Esophagus mucosa (tissue), 1 donor: ENCODE measurements around the gene OSGEP. TPM values are rescaled to one million over a fixed set of nuclear protein-coding genes. Genes with fewer than 3 reads are reported as not detected.
"Not testable (repeated sequence)": the region's sequence is repeated elsewhere in the genome, so short reads cannot be mapped to it uniquely, and the experiment has no call there.

Experiments used
- ATAC-seq: fragments of 200-7000 bp; cut with Tn5 transposase; one replicate; pipeline ENCODE4 v1.9.1; 2020
- total RNA-seq: library from RNA; stranded (reverse); gene quantifications from one replicate; pipeline ENCODE4 v1.2.4, GENCODE V29; 2023
- donor health status: DM: yes; HTN: yes; CAD: no.

The OSGEP gene
- total RNA-seq, 1 donor from 2014 or later = 16.2 TPM

GRCh38 chr14:20469890-20470602 is 15.4 kb upstream of the OSGEP start:
- peak; percentile 85 for ATAC-seq

- ATAC-seq = peak; percentile 97
These were observed 14.8 kb upstream of the OSGEP start, which contains the start of gene PNP for GRCh38 chr14:20469242-20469889. Gene PNP, plus strand, starts transcription at chr14:20469406. Its CDS starts 119 bp downstream, at chr14:20469525.

GRCh38 chr14:20468764-20469241 is 14.2 kb upstream of the OSGEP start:
- no peak for ATAC-seq

- ATAC-seq = peak; percentile 96
These were observed 6.9 kb upstream of the OSGEP start, which contains the start of gene PIP4P1 for GRCh38 chr14:20461225-20462141. Gene PIP4P1, minus strand, starts transcription at chr14:20461434. Its CDS starts 109 bp downstream, at chr14:20461325.

- peak; percentile 61 for ATAC-seq
These were observed 6.0 kb upstream of the OSGEP start for GRCh38 chr14:20460458-20461224.

GRCh38 chr14:20458031-20458789 is 3.6 kb upstream of the OSGEP start:
- ATAC-seq = no peak

GRCh38 chr14:20456971-20457370 is 2.4 kb upstream of the OSGEP start:
- ATAC-seq = no peak

GRCh38 chr14:20455355-20456300 is 1.0 kb upstream of the OSGEP start:
- peak; percentile 71 for ATAC-seq

GRCh38 chr14:20452831-20453230 is 1.8 kb downstream of the OSGEP start:
- ATAC-seq = not testable (repeated sequence)

GRCh38 chr14:20446889-20447288 is 7.7 kb downstream of the OSGEP start:
- no peak for ATAC-seq

GRCh38 chr14:20443650-20444049 is 11.0 kb downstream of the OSGEP start:
- not testable (repeated sequence) for ATAC-seq

GRCh38 chr14:20441461-20441860 is 13.2 kb downstream of the OSGEP start:
- no peak for ATAC-seq

GRCh38 chr14:20440882-20441281 is 13.7 kb downstream of the OSGEP start:
- ATAC-seq = peak; percentile 50

GRCh38 chr14:20440465-20440864 is 14.1 kb downstream of the OSGEP start:
- peak; percentile 12 for ATAC-seq

- no peak for ATAC-seq
These were observed 15.9 kb downstream of the OSGEP start for GRCh38 chr14:20438664-20439063.

GRCh38 chr14:20436363-20436755 is 18.3 kb downstream of the OSGEP start:
- no peak for ATAC-seq

GRCh38 chr14:20435582-20436362 is 18.8 kb downstream of the OSGEP start, which contains the start of gene KLHL33:
Gene KLHL33, minus strand, starts transcription at chr14:20436166. Its CDS starts 355 bp downstream, at chr14:20435811.
- peak; percentile 12 for ATAC-seq

GRCh38 chr14:20434701-20435581 is 19.7 kb downstream of the OSGEP start:
- no peak for ATAC-seq
